HG03565 (cell line): ENCODE data around the gene RAPH1.
"Not testable (repeated sequence)": the region's sequence is repeated elsewhere in the genome, so short reads cannot be mapped to it uniquely, and the experiment has no call there.

Source experiments
- ATAC-seq: cut with Tn5 transposase; IDR thresholded peaks from one replicate; pipeline ENCODE4 v1.9.1; 2021; ENCODE audit warnings: mild to moderate bottlenecking, moderate library complexity; ENCODE audit not compliant: unreplicated experiment

Gene RAPH1

DNA sequence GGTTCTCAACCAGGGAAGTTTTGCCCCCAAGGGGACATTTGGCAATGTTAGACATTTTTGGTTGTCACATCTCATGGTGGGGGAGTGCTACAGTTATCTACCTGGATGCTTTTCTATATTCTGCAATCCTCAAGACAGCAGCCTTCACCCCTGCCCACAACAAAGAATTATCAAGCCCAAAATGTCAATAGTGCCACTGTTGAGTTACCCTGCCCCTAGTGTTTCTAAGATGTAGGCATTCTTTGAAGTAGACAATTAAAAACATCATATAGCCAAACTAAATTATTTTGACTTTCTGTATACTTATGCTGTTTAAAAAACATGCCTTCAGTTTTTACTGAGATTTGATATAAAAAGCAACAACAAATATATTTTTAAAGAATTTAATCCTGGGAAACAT, 158.9 kb downstream of the RAPH1 start:
- ATAC-seq = no peak

DNA sequence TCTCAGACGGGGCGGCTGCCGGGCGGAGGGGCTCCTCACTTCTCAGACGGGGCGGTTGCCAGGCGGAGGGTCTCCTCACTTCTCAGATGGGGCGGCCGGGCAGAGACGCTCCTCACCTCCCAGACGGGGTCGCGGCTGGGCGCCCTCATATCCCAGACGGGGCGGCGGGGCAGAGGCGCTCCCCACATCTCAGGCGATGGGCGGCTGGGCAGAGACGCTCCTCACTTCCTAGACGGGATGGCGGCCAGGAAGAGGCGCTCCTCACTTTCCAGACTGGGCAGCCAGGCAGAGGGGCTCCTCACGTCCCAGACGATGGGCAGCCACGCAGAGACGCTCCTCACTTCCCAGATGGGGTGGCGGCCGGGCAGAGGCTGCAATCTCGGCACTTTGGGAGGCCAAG, 162.4 kb downstream of the RAPH1 start:
- ATAC-seq = not testable (repeated sequence)

DNA sequence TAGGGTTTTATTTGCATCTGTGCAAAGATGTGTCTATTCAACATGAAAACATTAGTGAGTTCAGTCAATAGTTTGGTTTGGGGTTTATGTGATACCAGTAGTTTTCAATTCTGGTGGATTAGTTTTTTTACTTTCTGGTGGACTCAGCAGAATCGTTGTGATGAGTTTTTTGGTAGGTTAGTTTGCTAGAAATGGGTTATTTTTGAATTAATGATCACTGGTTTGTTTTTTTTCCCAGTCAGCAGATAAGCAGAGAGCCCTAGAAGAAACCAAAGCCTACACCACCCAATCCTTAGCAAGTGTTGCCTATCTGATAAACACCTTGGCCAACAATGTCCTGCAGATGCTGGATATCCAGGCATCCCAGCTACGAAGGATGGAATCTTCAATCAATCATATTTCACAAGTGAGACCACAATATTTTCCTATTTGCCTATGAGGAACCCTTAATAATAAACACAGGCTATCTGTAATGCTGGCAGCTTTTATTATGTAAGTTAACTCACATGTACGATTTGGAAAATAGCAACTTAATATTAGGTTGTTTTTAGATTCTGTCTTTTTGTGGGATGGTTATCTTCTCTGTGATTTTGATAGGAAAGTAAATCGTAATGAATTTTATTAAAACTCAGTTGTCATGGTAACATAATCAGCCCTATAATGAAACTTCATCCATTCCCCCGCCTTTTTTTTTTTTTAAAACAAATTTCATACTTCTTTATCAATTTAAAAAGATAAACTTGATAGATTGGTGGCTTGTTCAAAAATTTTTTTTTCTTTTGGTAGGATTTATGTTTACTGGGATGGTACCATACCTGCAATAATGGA, 168.2 kb downstream of the RAPH1 start:
- no peak for ATAC-seq

DNA sequence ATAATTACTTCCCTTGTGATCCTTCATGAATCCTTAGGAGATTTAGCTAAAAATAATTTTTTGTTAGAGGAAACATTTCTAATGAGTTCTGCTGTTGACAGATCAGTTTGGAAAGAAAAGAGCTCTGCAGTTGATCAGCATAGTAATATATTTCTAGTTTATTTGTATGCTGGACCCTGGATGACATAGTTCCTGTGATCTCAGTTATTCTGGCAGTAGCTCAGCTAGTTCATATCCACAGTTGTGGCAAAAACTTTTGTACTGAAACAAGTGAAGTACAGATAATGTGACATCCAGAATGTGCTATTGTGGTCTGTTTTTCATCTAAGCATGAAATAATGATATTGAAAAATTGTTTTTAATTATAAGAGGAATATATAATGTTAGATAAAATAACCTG, 173.2 kb downstream of the RAPH1 start:
- ATAC-seq = no peak

DNA sequence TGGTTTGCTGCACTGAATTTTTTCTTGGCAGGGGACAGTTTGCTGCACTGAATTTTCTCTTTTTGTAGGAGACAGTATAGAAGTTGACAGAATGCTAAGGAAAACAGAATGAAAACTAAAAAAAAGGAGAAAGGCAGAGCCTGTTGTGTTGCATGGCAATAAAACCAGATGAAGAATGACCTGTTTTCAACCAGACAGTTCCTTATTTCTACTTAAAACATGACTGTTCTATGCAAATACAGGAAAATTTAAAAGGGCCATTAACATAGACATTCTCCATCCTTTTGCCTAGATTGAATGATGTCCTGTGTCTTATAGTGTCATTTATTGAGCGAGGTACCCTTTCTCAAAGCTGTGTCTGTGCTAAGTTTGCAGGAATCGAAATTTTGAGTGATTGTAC, 173.6 kb downstream of the RAPH1 start:
- ATAC-seq = no peak

DNA sequence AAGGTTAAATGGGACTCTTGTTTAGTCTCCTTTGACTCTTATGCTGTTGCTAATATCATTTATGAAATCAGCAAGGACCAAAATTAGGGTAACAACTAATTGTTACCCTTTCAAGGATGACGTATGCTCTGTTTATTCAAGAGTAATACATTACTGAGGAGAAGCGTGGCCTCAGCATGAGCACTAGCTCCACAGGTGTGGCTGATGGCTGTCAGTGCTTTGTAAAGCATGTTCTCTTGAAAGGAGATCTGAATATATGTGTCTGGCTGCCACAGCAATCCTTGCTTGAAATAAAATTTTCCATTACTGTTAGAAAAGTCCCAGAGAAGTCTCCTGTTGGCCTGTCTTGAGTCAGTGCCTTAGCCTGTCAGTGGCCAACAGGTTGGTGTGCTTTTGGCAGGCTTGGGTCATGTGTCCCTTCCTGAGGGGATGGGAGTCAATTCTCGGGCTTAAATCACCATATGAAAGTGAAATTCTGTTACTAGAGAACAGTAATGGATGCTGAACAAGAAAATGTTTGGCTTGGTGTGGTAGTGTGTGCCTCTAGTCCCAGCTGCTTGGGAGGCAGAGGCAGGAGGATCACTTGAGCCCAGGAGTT, 174.2 kb downstream of the RAPH1 start:
- no peak for ATAC-seq

DNA sequence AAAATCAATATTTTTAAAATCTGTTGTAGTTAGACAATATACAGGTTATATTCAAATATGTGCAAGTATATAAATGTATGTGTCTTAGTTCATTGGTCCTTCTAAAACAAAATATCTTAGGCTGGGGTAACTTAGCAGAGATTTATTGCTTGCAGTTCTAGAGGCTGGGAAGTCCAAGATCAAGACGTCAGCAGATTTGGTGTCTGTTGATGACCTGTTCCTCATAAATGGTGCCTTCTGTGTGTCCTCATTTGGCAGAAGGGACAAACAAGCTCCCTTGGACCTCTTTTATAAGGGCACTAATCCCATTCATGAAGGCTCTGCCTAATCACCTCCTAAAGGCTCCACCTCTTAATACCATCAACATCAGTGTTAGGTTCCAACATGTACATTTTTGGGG, 175.7 kb downstream of the RAPH1 start:
- no peak for ATAC-seq

DNA sequence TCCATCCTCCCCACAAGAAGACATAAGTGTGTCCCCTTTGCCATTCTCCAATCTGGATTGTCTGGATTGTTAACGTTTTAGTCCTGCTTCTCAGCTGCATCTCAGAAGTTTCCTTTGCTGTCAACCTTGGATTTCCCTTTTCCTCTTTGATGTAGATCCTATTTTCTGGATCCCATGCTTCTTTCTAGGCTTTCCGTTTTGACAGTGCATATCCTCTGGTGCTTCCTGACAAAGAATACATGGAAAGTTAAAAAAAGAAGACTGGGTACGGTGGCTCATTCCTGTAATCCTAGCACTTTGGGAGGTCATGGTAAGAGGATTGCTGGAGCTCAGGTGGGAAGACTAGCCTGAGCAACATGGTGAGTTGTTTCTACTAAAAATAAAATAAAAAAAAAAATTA, 180.1 kb downstream of the RAPH1 start:
- ATAC-seq = no peak

DNA sequence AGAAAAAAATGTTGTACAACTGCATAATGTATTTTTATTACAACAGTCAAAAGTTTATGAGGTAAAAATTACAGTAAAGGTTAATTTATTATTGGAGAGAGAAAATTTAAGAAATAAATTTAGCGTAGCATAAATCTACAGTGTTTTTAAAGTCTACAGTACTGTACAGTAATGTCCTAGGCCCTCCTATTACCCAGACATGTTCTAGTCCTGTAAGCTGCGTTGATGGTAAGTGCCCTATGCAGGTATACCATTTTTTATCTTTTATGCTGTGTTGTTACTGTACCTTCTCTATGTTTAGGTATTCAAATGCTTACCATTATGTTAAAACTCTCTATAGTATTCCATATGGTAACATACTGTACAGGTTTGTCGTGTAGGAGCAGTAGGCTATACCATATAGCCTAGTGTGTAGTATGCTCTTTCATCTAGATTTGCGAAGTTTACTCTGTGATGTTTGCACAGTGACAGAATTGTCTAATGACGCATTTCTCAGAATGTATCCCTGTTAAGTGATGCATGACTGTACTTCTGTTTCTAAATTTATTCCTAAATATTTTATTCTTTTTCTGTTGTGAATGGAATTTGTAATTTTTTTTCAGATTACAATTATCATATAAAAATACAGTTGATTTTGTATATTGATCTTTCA, 182.4 kb downstream of the RAPH1 start:
- no peak for ATAC-seq

DNA sequence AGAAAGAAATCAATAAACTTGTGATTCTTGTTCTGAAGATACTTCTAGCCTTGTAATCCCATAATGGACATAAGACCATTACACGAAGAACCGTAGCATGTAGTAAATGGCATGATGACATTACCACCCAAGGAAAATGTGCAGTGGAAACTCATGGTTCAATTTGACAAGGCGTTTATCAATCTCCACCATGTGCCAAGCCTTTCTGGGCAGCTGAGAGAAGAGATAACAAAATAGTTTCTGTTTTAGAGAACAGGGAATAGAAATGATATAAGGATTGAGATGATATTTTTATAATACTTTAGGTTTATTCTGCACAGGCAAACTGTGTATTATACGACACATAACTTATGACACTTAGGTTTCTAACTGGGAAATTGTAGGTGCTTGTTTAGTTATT, 187.7 kb downstream of the RAPH1 start:
- no peak for ATAC-seq

DNA sequence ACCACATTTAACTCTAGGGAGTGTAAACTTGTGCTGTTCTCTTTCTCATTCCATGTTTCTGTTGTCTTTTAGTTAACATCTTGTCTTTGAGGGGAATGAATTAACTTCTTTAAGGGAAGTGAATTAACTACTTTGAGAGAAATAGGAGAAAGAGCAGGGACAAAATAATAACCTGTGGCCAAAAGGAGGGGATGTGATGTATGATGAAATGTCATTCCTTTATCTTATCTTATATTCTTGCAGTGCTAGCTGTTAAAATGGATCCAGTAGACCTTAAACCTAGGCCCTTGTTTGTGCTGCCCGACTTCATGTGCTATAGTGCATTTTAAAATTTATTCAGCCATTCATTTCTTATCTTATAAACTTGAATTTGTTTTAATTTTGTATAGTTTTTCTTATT, 188.5 kb downstream of the RAPH1 start:
- no peak for ATAC-seq

DNA sequence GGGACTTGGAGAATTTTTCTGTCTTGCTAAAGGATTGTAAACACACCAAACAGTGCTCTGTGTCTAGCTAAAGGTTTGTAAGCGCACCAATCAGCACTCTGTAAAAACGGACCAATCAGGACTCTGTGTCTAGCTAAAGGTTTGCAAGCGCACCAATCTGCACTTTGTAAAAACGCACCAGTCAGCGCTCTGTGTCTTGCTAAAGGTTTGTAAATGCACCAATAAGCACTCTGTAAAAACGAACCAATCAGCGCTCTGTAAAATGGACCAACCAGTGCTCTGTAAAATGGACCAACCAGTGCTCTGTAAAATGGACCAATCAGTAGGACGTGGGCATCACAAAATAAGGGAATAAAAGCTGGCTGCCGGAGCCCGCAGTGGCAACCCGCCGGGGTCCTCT, 190.4 kb downstream of the RAPH1 start:
- ATAC-seq = no peak
